ENCODE measurements around the gene SIN3B.
"Not testable (repeated sequence)": the region's sequence is repeated elsewhere in the genome, so short reads cannot be mapped to it uniquely, and the experiment has no call there.

The SIN3B gene

DNA sequence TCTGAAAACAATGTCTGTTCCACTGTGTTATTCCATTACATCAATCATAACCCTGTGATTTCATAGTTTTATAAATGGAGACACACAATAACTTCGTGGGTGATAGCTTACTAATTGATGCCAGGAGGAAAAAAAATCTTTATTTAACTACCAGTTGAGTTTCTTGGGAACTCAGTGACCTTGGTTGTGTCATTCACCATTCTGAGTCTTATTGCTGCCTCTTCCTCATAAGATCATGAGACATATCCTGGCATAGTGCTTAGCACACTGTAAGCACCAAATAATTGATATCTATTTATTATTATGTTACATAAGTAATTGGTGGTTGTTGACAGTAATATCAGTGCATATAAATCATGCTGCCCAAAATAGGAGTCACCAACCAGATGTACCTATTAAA lies 39.1 kb upstream of the SIN3B start:
- Mint-ChIP-seq H3K36me3 (ENCODE audit: low read depth) (no peaks in the 10 kb centered on the region), H3K4me3 (no peak overlapping the region), H3K27ac (no peak overlapping the region), H3K4me1 (no peaks in the 10 kb centered on the region), H3K27me3 (ENCODE audit: low read depth, poor library complexity) (peaks cover 8% of the 10 kb centered on the region), H3K9me3 (peaks cover 45% of the 10 kb centered on the region)
- no peak for TF ChIP-seq CTCF (IDR thresholded peaks at IDR 0.05)
- DNase-seq: no peak

DNA sequence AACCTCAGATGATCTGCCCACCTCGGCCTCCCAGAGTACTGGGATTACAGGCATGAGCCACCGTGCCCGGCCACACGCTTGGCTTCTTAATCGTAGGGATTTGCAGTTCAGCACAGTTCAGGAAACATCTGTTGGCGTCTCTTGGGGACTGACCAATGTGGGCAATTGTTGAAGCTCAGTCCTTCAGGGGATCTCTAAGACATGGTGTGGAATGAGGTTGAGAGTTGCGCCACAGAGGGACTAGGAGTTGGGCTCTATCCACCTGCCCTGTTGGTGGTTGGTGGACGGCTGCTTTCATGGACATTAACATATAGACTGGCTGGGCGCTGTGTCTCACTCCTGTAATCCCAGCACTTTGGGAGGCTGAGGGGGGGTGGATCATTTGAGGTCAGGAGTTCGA lies 37.3 kb upstream of the SIN3B start:
- Mint-ChIP-seq H3K4me3 (no peak overlapping the region), H3K27ac (no peak overlapping the region), H3K27me3 (ENCODE audit: low read depth, poor library complexity) (peaks cover 5% of the 10 kb centered on the region), H3K4me1 (no peaks in the 10 kb centered on the region), H3K9me3 (peaks cover 58% of the 10 kb centered on the region), H3K36me3 (ENCODE audit: low read depth) (peaks cover 4% of the 10 kb centered on the region)
- no peak for DNase-seq
- TF ChIP-seq CTCF (IDR thresholded peaks at IDR 0.05): no peak

DNA sequence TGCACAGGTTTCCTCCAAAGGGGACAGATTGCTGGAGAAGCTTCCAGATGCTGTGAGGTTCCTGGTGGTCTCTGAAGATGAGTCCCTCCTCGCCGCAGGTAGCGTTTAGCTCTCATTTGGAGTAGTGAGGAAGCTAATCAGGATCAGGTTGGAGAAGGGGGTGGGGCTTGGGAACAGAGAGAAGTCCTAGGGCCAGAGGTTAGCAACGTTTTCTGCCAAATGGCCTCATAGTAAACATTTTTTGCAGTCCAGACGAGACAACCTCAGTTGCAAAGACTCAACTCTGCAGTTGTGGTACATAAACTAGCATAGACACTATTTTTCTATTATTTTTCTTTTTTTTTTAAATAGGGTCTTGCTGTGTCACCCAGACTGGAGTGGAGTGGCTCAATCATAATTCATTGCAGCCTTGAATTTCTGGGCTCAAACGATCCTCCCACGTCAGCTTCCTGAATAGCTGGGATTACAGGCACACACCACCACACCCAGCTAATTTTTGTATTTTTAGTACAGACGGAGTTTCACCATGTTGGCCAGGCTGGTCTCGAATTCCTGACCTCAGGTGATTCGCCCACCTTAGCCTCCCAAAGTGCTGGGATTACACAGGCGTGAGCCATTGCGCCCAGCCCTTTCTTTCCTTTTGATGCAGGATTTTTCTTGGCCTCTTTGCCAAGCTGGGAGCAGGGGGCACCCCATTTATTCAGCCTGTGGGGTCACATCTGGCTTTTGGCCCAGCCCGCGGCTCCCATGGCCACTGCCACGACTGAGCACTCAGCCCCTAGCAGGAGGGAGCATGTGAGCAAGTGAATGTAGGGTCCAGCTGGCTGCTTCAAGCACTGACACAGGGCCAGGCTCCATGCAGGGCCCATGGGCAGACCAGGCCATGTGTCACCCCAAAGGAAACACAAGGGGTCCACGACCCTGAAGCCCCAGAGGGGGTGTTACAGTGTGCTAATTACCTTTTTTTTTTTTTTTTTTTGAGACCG lies 34.4 kb upstream of the SIN3B start:
- no peak for TF ChIP-seq CTCF (IDR thresholded peaks at IDR 0.05)
- Mint-ChIP-seq H3K27ac (no peak overlapping the region), H3K4me1 (no peaks in the 10 kb centered on the region), H3K36me3 (ENCODE audit: low read depth) (peaks cover 4% of the 10 kb centered on the region), H3K9me3 (peaks cover 46% of the 10 kb centered on the region), H3K4me3 (no peak overlapping the region), H3K27me3 (ENCODE audit: low read depth, poor library complexity) (peaks cover 4% of the 10 kb centered on the region)
- DNase-seq: no peak

- Mint-ChIP-seq H3K27me3 (ENCODE audit: low read depth, poor library complexity) (peaks cover 4% of the 10 kb centered on the region), H3K9me3 (peaks cover 39% of the 10 kb centered on the region), H3K27ac (no peak overlapping the region), H3K4me3 (no peak overlapping the region), H3K4me1 (peaks cover 3% of the 10 kb centered on the region), H3K36me3 (ENCODE audit: low read depth) (peaks cover 4% of the 10 kb centered on the region)
- no peak for TF ChIP-seq CTCF (IDR thresholded peaks at IDR 0.05)
- no peak for DNase-seq
These were observed 33.5 kb upstream of the SIN3B start for GRCh38 chr19:16795731-16796130.

DNA sequence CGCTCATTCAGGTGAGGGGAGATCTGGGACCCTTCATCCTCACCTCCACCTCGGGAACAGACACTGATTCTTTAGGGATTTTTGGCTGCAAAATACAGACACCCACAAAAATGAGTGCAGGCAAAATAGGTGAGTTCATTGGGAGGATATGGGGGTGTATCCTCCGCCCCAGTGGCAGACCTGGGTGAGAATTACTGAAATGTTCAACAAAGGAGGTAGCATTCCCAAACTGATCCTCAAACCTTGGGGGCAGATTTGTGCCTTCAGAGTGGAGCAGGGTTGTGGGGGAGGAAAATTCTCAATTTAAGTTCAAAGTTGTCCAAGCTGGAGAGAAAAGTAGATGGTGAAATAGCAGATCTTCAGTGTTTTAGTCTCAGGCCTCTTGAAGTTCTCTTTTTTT lies 31.3 kb upstream of the SIN3B start:
- TF ChIP-seq CTCF (IDR thresholded peaks at IDR 0.05): no peak
- peaks cover 4% of the 10 kb centered on the region for H3K36me3 Mint-ChIP-seq (ENCODE audit: low read depth)
- no peaks in the 10 kb centered on the region for H3K27me3 Mint-ChIP-seq (ENCODE audit: low read depth, poor library complexity)
- DNase-seq: no peak
- peaks cover 26% of the 10 kb centered on the region for H3K9me3 Mint-ChIP-seq
- H3K27ac Mint-ChIP-seq: no peak overlapping the region
- peaks cover 13% of the 10 kb centered on the region for H3K4me1 Mint-ChIP-seq
- H3K4me3 Mint-ChIP-seq: no peak overlapping the region

GRCh38 chr19:16798326-16798725 lies 30.9 kb upstream of the SIN3B start:
- H3K4me1 Mint-ChIP-seq: peaks cover 13% of the 10 kb centered on the region
- peaks cover 26% of the 10 kb centered on the region for H3K9me3 Mint-ChIP-seq
- H3K36me3 Mint-ChIP-seq (ENCODE audit: low read depth); H3K27me3 Mint-ChIP-seq (ENCODE audit: low read depth, poor library complexity); H3K27ac Mint-ChIP-seq; DNase-seq; H3K4me3 Mint-ChIP-seq: not testable (repeated sequence)
